HG02943 (cell line): ENCODE results near the gene HSPH1.

Experiments
- ATAC-seq: cut with Tn5 transposase; IDR thresholded peaks from one replicate; pipeline ENCODE4 v1.9.1; 2021; ENCODE audit warnings: mild to moderate bottlenecking, low read depth, moderate library complexity; ENCODE audit not compliant: unreplicated experiment

The HSPH1 gene

GRCh38 chr13:31161557-31162150, at the start of gene HSPH1:
Gene HSPH1, minus strand, starts transcription at chr13:31161904. Its CDS starts 322 bp downstream, at chr13:31161582.
- ATAC-seq = peak; percentile 80

GRCh38 chr13:31209841-31210210, 48.1 kb upstream of the HSPH1 start:
- no peak for ATAC-seq

GRCh38 chr13:31209172-31209840, 47.6 kb upstream of the HSPH1 start:
- ATAC-seq = no peak

GRCh38 chr13:31208559-31209122, 46.9 kb upstream of the HSPH1 start:
- ATAC-seq = no peak

- no peak for ATAC-seq
Measured at GRCh38 chr13:31207661-31208552, 46.2 kb upstream of the HSPH1 start.

GRCh38 chr13:31204592-31204991, 42.9 kb upstream of the HSPH1 start:
- ATAC-seq = no peak

GRCh38 chr13:31201341-31202031, 39.8 kb upstream of the HSPH1 start:
- ATAC-seq = no peak

- ATAC-seq = peak; percentile 31
Measured at GRCh38 chr13:31200637-31200971, 38.9 kb upstream of the HSPH1 start.

- ATAC-seq = peak; percentile 82
Measured at GRCh38 chr13:31199849-31200636, 38.3 kb upstream of the HSPH1 start, which contains the start of gene B3GLCT. Gene B3GLCT, plus strand, starts transcription at chr13:31199975. Its CDS starts 110 bp downstream, at chr13:31200085.

GRCh38 chr13:31199527-31199848, 37.8 kb upstream of the HSPH1 start:
- ATAC-seq = no peak

- no peak for ATAC-seq
Measured at GRCh38 chr13:31198519-31198918, 36.8 kb upstream of the HSPH1 start.

- no peak for ATAC-seq
Measured at GRCh38 chr13:31196992-31197391, 35.3 kb upstream of the HSPH1 start.

GRCh38 chr13:31195616-31196015, 33.9 kb upstream of the HSPH1 start:
- no peak for ATAC-seq

- no peak for ATAC-seq
Measured at GRCh38 chr13:31192306-31192705, 30.6 kb upstream of the HSPH1 start.

GRCh38 chr13:31191748-31192147, 30.0 kb upstream of the HSPH1 start:
- no peak for ATAC-seq

- ATAC-seq = no peak
Measured at GRCh38 chr13:31184981-31185645, 23.4 kb upstream of the HSPH1 start.

- ATAC-seq = no peak
Measured at GRCh38 chr13:31184451-31184850, 22.7 kb upstream of the HSPH1 start.

GRCh38 chr13:31182987-31183386, 21.3 kb upstream of the HSPH1 start:
- ATAC-seq = no peak

- no peak for ATAC-seq
Measured at GRCh38 chr13:31179754-31180153, 18.1 kb upstream of the HSPH1 start.
